ENCODE data around the gene GOSR1.

DNA sequence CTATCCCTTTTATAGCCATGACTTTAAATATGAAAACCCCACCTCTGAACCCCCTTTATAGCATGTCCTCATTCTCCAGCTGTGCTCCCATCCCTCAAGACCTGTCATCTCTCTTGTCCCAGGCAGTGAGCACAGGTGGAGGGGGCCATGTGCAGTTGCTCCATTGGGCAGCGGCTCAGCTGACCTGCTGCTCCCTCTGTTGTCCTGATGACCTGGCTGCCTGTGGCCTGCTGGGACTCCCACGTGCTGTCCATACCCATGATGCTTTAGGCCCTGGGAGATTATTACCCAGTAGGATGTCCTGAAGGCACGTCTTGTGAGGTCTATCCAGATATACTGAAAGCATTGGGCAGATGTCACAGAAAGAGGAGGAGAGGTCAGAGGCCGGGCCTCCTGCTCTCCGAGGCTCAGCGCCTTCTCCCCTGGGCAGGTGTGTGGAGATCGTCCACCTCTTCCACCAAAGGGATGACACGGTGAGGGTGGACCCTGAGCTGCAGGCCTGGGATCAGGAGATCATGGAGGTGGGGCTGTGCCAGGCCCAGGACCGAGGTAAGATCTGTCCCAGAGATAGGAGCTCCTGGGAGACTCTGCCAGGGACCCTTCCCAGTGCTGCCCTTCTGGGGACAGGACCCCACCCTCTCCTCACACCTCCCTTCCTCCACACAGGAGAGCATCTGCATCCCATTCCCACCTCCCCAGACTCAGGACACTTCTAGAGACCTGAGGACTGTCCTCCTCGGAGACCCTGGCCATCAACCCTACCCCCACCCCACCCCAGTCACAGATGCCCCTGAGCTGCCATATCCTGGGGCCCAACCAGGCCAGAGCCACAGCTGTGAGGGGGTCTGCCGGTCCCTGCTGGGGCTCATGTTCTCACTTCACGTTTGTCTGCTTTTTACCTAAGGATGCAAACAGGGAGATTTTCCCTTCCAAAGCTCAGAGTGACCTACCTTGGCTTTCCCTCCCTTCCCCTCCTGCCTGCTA lies 58.0 kb downstream of the GOSR1 start:
- no peak for TF ChIP-seq POLR2A (IDR thresholded peaks at IDR 0.05; ENCODE audit: low read length)
- no peak for TF ChIP-seq GATA1 (IDR thresholded peaks at IDR 0.05; ENCODE audit: low read depth, low read length)
